ENCODE data around the gene LIMA1. TPM values are rescaled to one million over a fixed set of nuclear protein-coding genes. Genes with fewer than 3 reads are reported as not detected.

The LIMA1 gene
- 1 to 10 TPM; 8.1 to 8.9 TPM for total RNA-seq

DNA sequence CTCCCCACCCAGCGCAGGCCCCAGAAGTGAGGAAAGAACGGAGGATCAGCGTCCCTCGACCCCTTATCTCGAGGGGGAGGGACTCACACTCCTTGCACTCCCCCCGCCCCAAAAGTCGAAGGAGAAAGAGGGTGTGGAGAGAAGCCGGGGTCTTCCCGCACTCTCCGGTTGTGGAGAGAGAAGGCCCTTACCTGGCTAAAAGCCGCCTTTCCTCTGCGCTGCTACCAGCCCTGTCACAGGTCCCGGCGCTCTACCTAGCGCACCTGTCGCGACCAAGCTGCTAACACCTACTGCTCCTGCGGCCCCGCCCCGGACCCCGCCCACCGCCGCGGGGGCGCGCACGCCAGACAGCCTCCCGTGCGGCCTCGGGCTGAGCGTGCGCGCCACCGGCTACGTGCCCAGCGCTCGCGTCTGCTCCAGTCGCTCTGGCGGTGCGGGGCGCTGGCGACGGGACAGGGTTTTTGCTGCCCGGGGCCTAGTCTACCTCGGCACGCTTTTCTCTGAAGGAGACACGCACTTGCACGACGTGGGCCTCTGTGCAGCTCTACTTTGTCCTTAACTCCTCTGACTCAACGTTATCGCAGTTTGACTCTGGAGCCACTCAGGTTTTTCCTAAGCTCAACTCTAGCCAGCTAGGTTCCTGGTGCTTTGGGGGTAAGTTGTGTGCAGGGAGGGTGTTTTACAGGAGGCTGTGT lies at the start of gene LIMA1:
Gene LIMA1 (minus strand): TSS at position 292 of the 695 bp plus-strand sequence. CDS start 34,769 bp downstream, outside the sequence.

DNA sequence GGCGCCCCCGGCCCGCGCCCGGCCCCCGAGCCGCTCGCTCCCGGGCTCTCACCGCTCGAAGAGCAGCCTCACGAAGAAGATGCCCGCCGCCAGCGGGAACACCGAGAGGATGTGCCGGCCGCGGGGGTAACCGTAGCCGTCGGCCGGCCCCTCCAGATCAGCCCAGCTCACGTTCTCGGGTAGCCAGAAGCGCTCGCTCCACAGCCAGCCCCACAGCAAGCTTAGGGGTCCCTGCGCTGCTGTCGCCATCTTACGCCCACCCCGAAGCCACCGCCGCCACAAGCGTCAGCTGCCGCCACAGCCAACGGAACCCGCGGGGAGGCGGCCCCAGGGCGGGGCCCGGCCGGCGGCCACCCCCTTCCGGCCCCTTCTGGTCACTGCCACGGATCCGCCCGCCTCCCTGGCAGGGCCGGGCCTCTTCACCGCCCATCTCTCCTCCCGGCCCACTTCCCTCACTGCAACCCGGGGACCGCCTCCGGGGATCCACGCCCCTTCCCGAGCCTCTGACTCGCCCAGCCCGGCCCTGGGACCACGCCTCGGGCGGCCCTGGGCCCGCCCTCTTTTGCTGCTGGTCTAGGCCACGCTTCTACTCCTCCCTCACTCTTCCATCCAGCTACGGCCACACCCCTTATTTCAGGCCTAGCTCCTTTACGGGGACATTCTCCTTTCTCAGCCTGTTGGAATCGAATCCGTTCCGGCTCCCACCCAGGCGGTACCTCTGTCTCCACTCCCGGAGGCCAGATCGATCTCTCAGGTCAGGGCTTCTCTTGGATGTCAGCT lies 116.1 kb downstream of the LIMA1 start, which contains the start of gene CERS5:
Gene CERS5 (minus strand): TSS at position 321 of the 780 bp plus-strand sequence. CDS start 72 bp downstream, at position 249.

Small RNA genes lying within 50 kb of the gene (microRNA-seq; reads per million reads assigned to microRNA genes)
- not detected for gene MIR1293 (ENCODE audit: borderline microRNAs expressed, borderline replicate concordance)

Other genes starting within 250 kb of the LIMA1 start
- gene ASIC1, start 225.9 kb downstream of the LIMA1 start, total RNA-seq: 1 to 10 TPM; 3.1 to 4.1 TPM
- gene SMARCD1, start 198.2 kb downstream of the LIMA1 start, total RNA-seq: 10 to 100 TPM; 54.6 to 55.8 TPM
- under 1 TPM; 0.20 to 0.24 TPM for gene GPD1, start 179.5 kb downstream of the LIMA1 start, total RNA-seq
- gene COX14, start 171.3 kb downstream of the LIMA1 start, total RNA-seq: 10 to 100 TPM; 47.4 to 50.9 TPM
- gene CERS5, start 116.2 kb downstream of the LIMA1 start, total RNA-seq: 10 to 100 TPM; 38.6 to 38.7 TPM
- gene FAM186A, start 113.1 kb upstream of the LIMA1 start, total RNA-seq: not detected
- gene LARP4, start 117.4 kb upstream of the LIMA1 start, total RNA-seq: 10 to 100 TPM; 40.0 to 48.3 TPM
- gene DIP2B, start 221.5 kb upstream of the LIMA1 start, total RNA-seq: 10 to 100 TPM; 33.8 to 34.4 TPM

Data from activated naive CD4-positive, alpha-beta T cell treated with anti-CD3 and anti-CD28 coated beads, Interleukin-2, amount 10 ng/mL, durations not matched to agents 5 hours and 36 hours (primary cell).